ENCODE measurements around the gene FDX2.
"Not testable (repeated sequence)": the region's sequence is repeated elsewhere in the genome, so short reads cannot be mapped to it uniquely, and the experiment has no call there.

Gene FDX2

DNA sequence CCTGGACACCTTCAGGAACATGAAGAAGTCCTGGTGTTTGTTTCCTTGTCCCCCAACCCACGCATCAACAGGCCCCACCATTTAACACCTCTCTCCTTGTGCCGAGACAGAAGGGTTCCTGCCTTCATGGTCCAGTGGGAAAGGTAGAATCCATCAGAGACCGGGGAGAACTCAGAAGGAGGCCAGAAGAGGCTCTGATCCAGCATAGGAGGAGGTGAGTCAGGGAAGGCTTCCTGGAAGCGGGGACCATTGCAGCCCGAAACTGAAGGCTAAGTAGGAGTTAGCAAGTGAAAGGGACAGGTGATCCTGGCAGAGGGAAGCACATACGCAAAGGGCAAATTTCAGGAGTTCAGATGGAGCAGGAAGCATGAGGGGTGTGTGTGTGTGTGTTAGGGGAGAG lies 23.1 kb upstream of the FDX2 start:
- H3K9me3 Mint-ChIP-seq, result no peaks in the 10 kb centered on the region
- peaks cover 13% of the 10 kb centered on the region for H3K36me3 Mint-ChIP-seq (ENCODE audit: low read depth)
- H3K4me3 Mint-ChIP-seq, result peak overlapping the region; percentile 89
- peak overlapping the region; percentile 88 for H3K27ac Mint-ChIP-seq
- H3K4me1 Mint-ChIP-seq (ENCODE audit: low read depth), result peaks cover 48% of the 10 kb centered on the region
- no peaks in the 10 kb centered on the region for H3K27me3 Mint-ChIP-seq

- Mint-ChIP-seq H3K36me3 (ENCODE audit: low read depth) (peaks cover 29% of the 10 kb centered on the region), H3K4me1 (ENCODE audit: low read depth) (peaks cover 68% of the 10 kb centered on the region)
- not testable (repeated sequence) for H3K9me3 Mint-ChIP-seq, H3K4me3 Mint-ChIP-seq, H3K27ac Mint-ChIP-seq, H3K27me3 Mint-ChIP-seq
These were observed 20.9 kb upstream of the FDX2 start for GRCh38 chr19:10336725-10337124.

GRCh38 chr19:10335352-10335985 lies 19.7 kb upstream of the FDX2 start:
- peaks cover 33% of the 10 kb centered on the region for H3K36me3 Mint-ChIP-seq (ENCODE audit: low read depth)
- no peaks in the 10 kb centered on the region for H3K27me3 Mint-ChIP-seq
- no peak overlapping the region for H3K4me3 Mint-ChIP-seq
- H3K4me1 Mint-ChIP-seq (ENCODE audit: low read depth), result peaks cover 67% of the 10 kb centered on the region
- no peaks in the 10 kb centered on the region for H3K9me3 Mint-ChIP-seq
- no peak overlapping the region for H3K27ac Mint-ChIP-seq

DNA sequence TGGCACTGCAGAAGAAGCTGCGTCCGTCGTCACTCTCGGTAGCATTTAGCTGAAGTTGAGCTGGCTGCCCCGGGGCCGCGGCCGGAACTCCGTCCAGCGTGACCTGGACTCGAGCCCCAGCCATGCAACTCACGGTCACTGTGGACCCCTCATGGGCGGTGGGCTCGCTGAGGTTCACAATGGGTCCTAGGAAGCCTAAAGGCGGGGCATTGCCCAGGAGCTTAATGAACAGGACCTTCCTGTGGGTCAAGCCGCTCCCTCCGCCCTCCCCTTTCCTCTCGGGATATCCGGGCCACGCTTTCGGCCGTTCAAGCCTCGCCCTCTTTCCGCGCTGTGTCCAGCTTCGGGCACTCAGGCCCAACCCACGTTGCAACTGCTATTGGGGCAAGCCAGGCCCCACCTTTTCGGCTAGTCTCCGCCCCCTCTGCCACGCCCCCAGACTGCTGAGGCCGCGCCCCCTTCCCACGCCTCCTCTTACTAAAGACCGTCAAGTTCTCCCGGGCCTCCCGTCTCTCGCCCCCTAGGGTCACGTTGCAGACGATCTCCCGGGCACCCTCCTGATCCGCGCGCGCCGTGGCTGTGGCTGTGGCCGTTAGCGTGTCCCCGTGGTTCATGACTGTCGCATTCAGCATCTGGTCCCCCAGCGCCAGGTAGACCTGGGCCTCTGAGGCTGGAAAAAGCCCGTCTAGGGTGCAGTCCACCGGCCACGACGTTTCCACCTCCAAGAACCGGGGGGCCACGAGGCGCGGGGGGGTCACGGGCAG lies 19.0 kb upstream of the FDX2 start:
- Mint-ChIP-seq H3K9me3 (no peaks in the 10 kb centered on the region), H3K4me1 (ENCODE audit: low read depth) (peaks cover 64% of the 10 kb centered on the region), H3K4me3 (no peak overlapping the region), H3K27me3 (no peaks in the 10 kb centered on the region), H3K27ac (no peak overlapping the region), H3K36me3 (ENCODE audit: low read depth) (peaks cover 40% of the 10 kb centered on the region)

DNA sequence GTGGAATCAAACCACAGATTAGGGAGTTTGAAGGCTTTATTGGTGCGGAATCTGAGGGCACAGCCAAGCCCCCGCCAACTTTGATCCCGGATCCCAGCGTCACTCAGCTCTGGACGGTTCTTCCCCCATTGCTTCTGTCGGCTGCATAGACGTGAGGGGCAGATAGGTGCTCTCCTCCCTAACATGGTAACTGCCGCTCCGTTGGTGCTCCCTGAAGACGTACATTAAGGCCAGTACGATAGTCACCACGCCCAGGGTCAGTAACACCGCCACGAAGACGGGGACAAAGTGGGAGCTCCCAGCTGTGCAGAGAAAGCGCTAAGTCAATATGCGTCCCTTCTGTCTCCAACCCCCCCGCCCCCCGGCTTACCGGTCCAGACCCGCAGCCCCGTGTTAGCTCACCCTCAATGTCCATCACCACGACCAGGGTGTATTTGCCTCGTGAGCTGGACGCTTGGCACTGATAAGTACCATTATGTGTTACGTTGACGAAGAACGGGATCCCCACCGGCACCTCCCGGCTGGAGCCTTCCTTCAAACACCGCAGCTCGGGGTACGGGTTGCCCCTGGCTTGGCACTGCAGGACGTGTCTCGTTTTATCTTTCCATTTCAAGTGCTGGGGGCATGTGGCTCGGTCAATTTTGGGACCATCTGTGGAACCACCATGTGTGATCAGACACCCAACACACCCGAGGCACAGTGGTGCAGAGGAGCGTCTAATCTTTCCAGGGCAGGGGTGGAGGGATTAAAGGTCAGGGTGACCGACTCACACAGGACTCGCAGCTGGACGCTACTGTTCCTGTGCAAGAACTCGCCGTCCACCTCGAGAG lies 18.2 kb upstream of the FDX2 start:
- peak overlapping the region; percentile 98 for H3K27ac Mint-ChIP-seq
- H3K27me3 Mint-ChIP-seq, result no peaks in the 10 kb centered on the region
- H3K9me3 Mint-ChIP-seq, result no peaks in the 10 kb centered on the region
- H3K4me3 Mint-ChIP-seq, result peak overlapping the region; percentile 99
- H3K36me3 Mint-ChIP-seq (ENCODE audit: low read depth), result peaks cover 43% of the 10 kb centered on the region
- peaks cover 56% of the 10 kb centered on the region for H3K4me1 Mint-ChIP-seq (ENCODE audit: low read depth)

DNA sequence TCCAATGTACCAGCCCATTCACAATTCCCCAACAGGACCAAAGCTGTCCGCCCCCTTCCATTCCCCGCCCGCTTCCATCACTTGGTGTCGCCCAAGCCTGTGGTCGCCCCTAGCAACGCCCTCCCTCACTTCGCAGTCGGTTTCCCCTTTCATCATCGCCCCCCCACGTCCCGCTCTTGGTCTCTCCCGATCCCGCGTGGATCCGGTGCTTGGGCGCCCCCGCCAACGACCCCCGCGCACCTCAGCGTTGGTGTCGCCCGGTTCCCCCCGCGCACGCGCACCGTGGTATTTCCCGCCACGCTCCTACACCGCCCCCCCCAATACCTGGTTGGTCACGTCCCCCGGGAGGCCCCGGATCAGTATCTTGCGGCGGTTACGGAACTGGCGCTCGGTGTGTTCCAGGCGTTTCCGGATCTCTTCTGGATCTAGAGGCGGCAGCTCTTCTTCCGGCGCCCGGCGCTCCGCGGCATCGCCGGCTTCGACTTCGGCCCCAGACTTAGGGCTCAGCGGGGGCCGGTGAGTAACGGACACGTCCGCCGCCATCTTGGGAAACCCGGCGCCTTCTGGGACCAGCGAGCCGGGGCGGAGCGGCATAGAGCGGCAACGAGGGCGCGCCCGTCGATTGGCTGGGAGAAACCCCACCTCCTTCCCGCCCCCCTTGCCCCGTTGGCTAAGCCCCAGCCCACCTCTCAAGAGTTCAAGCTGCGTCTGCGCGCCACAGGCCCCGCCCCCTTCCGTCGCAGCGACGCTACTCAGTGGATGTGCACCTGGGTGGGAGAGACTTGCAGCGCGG lies 17.3 kb upstream of the FDX2 start, which contains the start of gene RAVER1:
TSS of gene RAVER1 (minus strand) at position 565 of the 793 bp plus-strand sequence. CDS start at position 543, 22 bp downstream.
- Mint-ChIP-seq H3K4me1 (ENCODE audit: low read depth) (peaks cover 48% of the 10 kb centered on the region), H3K27ac (peak within 1 kb of the TSS; percentile 98), H3K36me3 (ENCODE audit: low read depth) (peaks cover 46% of the 10 kb centered on the region)

GRCh38 chr19:10332158-10332964 lies 16.5 kb upstream of the FDX2 start:
- H3K27ac Mint-ChIP-seq, result peak overlapping the region; percentile 98
- H3K4me1 Mint-ChIP-seq (ENCODE audit: low read depth), result peaks cover 45% of the 10 kb centered on the region
- peaks cover 51% of the 10 kb centered on the region for H3K36me3 Mint-ChIP-seq (ENCODE audit: low read depth)
- no peaks in the 10 kb centered on the region for H3K27me3 Mint-ChIP-seq
- no peaks in the 10 kb centered on the region for H3K9me3 Mint-ChIP-seq
- peak overlapping the region; percentile 99 for H3K4me3 Mint-ChIP-seq

More for the DNA sequence above, 17.3 kb upstream of the FDX2 start, which contains the start of gene RAVER1:
- H3K4me3 Mint-ChIP-seq, result peak within 1 kb of the TSS; percentile 99
- H3K27me3 Mint-ChIP-seq, result no peaks in the 10 kb centered on the region
- no peaks in the 10 kb centered on the region for H3K9me3 Mint-ChIP-seq

- H3K4me3 Mint-ChIP-seq, result no peak overlapping the region
These were observed 13.7 kb upstream of the FDX2 start for GRCh38 chr19:10329555-10329954.

DNA sequence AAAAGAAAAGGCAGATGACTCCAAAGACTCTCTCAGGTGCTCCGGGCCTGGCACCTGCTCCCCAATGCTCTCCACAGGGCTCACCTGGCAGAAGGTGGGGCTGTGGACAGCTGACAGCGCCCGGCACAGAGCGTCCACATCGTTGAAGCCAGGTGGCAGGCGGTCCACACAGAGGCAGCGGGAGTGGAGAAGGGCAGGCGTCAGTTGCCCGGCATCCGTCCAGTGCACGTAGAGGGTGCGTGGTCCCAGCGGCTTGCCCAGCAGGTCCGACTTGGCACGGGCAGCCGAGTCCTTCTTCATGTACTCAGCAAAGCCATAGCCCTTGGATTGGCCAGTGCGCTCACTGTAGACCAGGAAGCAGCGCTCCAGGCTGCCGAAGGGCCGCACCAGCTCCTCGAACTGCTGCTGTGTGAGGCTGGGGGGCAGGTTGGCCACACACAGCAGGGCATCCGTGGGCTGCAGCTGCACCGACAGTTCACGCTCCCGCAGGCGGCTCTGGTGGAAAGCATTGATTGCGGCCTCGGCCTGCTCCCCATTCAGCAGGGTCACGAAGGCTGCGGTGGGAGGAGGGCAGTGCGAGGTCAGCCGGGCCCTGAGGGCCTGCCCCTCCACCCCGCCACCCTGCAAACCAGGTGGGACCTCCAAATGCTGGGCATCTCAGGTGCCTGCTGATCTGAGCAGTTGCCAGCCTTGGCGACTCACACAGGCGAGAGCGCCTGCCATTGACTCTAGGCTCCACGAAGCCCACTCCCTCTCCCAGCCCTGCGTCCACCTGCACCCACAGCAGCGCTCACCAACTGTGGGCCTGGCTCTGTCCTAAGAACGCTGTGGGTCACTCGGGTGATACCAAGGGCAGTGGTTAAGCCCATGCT lies 13.0 kb upstream of the FDX2 start:
- no peaks in the 10 kb centered on the region for H3K27me3 Mint-ChIP-seq
- no peak overlapping the region for H3K27ac Mint-ChIP-seq
- H3K4me1 Mint-ChIP-seq (ENCODE audit: low read depth), result peaks cover 26% of the 10 kb centered on the region
- H3K9me3 Mint-ChIP-seq, result no peaks in the 10 kb centered on the region
- H3K36me3 Mint-ChIP-seq (ENCODE audit: low read depth), result peaks cover 56% of the 10 kb centered on the region
- no peak overlapping the region for H3K4me3 Mint-ChIP-seq

More at GRCh38 chr19:10329555-10329954, 13.7 kb upstream of the FDX2 start:
- peaks cover 33% of the 10 kb centered on the region for H3K4me1 Mint-ChIP-seq (ENCODE audit: low read depth)
- H3K9me3 Mint-ChIP-seq, result no peaks in the 10 kb centered on the region
- H3K27ac Mint-ChIP-seq, result no peak overlapping the region
- peaks cover 54% of the 10 kb centered on the region for H3K36me3 Mint-ChIP-seq (ENCODE audit: low read depth)
- no peaks in the 10 kb centered on the region for H3K27me3 Mint-ChIP-seq

DNA sequence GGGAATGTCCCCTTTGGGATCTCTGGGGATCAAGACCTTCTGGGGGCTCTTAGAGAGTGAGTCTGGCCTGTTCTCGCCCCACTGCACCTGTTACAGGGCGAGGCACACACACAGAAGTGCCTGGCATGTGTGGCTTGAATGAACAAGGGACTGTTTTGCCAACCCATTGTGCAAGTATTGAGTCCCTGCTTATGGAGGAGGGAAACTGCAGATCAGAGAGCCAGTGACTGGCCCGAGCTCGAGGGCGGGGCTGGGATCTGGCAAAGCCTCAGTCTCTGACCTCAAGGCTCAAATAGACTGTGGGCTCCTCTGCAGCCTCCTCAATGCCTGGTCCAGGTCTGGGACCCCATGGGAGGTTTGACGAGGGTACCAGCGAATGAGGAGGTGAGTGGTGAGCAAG lies 12.0 kb upstream of the FDX2 start:
- peaks cover 50% of the 10 kb centered on the region for H3K36me3 Mint-ChIP-seq (ENCODE audit: low read depth)
- no peaks in the 10 kb centered on the region for H3K9me3 Mint-ChIP-seq
- H3K4me1 Mint-ChIP-seq (ENCODE audit: low read depth), result peaks cover 18% of the 10 kb centered on the region
- H3K4me3 Mint-ChIP-seq, result no peak overlapping the region
- no peaks in the 10 kb centered on the region for H3K27me3 Mint-ChIP-seq
- H3K27ac Mint-ChIP-seq, result no peak overlapping the region

- Mint-ChIP-seq H3K4me3 (no peak overlapping the region), H3K27me3 (no peaks in the 10 kb centered on the region), H3K9me3 (no peaks in the 10 kb centered on the region), H3K36me3 (ENCODE audit: low read depth) (peaks cover 46% of the 10 kb centered on the region), H3K4me1 (ENCODE audit: low read depth) (peaks cover 2% of the 10 kb centered on the region), H3K27ac (no peak overlapping the region)
These were observed 9.9 kb upstream of the FDX2 start for GRCh38 chr19:10325732-10326131.

GRCh38 chr19:10321874-10322835 lies 6.3 kb upstream of the FDX2 start:
- H3K4me3 Mint-ChIP-seq, result no peak overlapping the region
- H3K27me3 Mint-ChIP-seq, result no peaks in the 10 kb centered on the region
- H3K4me1 Mint-ChIP-seq (ENCODE audit: low read depth), result no peaks in the 10 kb centered on the region
- H3K9me3 Mint-ChIP-seq, result no peaks in the 10 kb centered on the region
- H3K36me3 Mint-ChIP-seq (ENCODE audit: low read depth), result peaks cover 34% of the 10 kb centered on the region
- H3K27ac Mint-ChIP-seq, result peak overlapping the region; percentile 27

Data from stimulated activated naive CD8-positive, alpha-beta T cell treated with anti-CD3 and anti-CD28 coated beads, Interleukin-15, Interleukin-2, amounts not matched to agents 100 ng/mL and 50 ng/mL, for 24 hours (primary cell).